HG03442 (cell line): Measurements from ENCODE around the gene ZNF385A.

ENCODE experiments used
- ATAC-seq: cut with Tn5 transposase; IDR thresholded peaks from one replicate; pipeline ENCODE4 v1.9.1; 2021; ENCODE audit warnings: mild to moderate bottlenecking, moderate library complexity; ENCODE audit not compliant: unreplicated experiment

ZNF385A gene, protein sequence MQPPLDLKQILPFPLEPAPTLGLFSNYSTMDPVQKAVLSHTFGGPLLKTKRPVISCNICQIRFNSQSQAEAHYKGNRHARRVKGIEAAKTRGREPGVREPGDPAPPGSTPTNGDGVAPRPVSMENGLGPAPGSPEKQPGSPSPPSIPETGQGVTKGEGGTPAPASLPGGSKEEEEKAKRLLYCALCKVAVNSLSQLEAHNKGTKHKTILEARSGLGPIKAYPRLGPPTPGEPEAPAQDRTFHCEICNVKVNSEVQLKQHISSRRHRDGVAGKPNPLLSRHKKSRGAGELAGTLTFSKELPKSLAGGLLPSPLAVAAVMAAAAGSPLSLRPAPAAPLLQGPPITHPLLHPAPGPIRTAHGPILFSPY

DNA sequence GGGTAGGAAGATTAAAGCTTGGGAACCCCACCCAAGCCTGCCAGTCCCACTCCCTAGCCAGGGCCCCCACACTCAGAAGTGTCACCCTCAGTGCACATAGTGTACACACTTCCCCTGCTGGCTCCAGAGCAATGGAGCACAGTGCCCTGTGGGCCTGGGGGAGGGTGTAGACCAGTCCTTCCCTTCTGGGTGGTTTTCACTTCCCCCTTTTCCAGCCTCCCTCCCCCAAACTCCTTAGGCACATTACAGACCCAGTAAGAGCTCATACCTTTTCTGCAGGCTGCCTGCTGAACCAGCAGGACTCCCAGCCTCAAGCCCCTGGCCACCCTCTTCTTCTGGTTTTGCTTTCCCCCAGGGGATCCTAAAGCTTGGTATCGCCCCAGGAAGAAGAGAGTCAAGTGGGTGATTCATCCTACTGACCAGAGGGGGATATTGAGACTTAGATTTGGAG, at the start of gene ZNF385A:
Gene ZNF385A (minus strand): TSS at position 143 of the 451 bp plus-strand sequence. CDS start 219 bp downstream, outside the sequence.
- ATAC-seq = peak; percentile 39

DNA sequence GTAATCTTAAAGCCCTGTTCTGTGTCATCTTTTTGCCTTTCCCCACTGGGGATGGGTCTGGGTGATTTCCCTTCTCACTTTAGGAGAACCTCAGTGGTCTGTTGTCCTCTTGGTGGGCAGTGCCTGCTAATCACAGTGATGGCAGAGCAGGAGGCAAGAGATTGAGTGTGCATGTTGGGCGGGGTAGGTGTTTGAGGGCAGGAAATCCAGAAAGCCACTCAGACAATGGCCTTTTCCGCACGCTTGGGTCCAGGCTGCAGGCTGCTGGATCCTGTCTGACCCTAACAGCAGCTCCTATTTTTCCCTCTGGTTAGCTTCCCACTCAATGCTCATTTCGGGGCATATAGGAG, 48.3 kb upstream of the ZNF385A start:
- no peak for ATAC-seq

GRCh38 chr12:54431911-54432814, 47.6 kb upstream of the ZNF385A start:
- ATAC-seq = no peak

DNA sequence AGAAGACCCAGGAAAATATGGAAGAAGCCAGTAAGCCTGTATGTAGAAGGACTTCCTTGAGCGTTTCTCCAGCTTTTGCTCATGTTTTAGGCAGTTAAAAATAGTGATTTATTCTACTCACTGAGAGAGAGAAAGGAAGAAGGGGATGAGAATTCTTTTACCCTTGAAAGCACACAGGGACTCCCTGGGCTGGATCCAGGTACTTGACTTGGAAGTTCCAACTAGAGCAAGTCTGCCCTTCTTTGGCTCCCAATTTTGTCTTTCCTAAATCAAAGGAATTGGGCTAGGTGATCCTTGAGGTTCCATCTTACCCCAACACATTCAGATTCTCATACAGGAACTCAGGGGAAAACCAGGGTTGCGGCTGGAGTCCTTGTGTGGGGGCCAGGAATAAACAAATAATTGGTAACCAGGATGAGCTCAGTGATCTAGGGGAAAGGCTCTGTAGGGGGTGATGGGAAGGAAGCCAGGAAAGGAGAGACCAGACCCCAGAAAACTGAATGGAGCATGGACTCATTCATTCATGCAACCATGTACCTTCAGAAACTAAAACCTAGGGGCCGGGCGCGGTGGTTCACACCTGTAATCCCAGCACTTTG, 46.0 kb upstream of the ZNF385A start:
- no peak for ATAC-seq

DNA sequence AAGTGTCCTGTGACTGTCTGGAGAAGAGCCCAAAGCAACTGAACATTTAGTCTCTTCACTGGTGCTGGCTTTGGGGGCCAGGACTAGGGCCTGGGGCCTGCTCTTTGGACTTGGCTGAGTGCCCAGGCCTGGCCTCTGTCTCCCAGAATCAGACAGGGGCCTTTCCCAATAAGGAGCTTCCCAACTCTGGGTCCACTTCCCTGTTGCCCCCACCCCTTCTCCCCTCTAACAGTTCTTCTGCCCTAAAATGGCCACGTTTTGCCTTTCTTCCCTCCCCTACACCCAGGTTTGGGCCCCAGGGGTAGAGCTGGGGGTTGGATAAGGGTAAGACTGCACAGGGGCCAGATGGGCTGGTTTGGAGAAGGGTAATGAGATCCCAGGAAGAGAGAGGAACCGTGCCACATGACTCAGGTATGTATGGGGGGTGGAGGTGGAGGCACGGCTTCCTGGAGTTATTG, 44.5 kb upstream of the ZNF385A start:
- ATAC-seq = no peak

DNA sequence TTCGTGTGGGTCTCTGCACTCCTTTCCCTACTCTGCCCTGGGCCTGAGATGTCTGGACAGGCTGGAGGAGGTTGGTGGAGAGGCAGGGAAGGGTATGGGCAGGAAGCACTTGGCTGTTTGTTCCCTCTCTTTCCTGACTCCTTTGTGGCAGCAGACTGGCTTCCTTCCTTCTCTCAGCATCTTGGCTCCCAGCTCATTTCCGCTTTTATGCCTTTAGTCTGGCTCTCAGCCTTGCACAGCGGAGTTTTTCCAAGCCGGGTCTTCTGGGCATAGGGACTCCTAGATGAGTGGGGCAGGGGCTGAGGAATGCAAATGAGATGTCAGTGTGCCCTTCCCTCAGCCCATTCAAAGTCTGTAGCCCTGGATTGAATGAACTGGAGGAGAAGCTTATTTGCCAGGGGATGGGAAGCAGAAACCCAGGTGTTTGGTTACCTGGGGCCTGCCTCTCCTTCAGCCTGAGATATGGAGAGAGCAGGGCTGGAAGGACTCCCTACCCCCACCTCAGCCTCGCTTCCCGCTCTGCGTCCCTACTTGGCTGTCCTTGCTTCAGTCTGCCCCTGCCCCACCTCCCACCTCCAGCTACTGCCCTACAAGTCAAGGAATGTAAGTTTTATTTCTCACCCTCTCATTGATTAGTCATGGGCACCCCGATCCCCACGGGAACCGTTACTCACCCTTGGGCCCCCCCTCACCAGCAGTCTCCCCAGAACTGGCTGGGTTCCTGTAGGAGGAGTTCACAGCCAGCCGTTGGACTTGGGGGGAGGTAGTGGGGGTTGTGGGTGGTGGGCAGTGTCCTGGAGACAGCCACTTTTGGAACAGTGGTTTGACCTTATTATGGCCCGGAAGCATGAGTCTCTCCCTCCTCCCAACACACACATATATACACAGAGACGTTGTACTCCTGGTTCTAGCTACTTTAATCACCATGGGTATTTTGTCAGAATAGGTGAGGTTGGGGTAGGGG, 43.8 kb upstream of the ZNF385A start:
- no peak for ATAC-seq

DNA sequence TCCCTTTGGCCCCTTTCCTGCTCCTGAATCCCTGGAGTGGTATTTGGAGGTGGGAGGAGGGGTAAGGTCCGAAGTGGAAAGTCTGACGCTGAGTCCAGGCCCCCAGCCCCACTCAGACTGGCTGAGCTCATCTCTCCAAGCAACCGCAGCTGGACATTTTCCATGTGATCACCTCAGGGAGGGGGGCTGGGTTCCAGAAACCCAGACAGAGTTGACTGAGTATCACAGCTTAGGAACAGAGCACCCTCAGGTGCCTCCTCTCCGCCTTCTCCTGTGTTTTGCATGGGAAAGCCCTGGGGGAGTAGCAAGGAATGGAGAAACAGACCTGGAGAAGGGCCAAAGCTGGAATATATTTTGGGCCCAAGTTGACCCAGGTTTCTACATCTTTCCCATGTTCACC, 42.6 kb upstream of the ZNF385A start:
- ATAC-seq = no peak

DNA sequence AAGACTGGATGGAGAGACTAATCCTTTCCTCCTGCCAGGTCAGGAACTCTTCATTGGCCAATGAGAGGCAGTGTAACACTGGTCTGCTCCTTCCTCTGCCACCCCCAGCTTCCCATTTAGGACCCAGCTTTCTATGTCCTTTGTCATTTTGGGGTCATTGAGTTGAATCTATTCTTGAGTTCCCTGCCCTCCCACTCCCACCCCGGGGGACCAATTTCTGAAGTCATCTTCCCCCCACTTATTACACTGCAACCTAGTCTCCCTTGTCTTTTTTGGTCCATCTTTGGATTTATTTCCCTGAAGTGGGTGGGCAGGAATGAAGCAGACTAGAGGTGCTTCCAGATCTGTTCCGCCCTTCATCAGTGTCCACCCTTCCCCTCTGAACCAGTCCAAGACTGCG, 42.2 kb upstream of the ZNF385A start:
- no peak for ATAC-seq

GRCh38 chr12:54425702-54426101, 41.2 kb upstream of the ZNF385A start:
- ATAC-seq = no peak

- ATAC-seq = no peak
Observed at GRCh38 chr12:54424224-54424623, 39.7 kb upstream of the ZNF385A start.

DNA sequence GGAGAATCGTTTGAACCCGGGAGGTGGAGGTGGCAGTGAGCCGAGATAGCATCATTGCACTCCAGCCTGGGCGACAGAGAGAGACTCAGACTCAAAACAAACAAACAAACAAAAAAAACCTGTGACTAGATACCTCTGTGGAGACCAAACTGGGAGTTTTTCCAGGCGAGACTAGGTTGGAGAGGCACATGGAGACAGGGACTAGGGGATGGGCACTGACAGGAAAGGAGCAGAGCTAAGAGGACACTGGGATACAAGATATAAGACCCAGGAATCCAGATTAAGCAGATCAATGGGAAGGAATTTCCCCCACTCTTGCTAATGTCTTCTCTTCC, 39.2 kb upstream of the ZNF385A start:
- ATAC-seq = no peak

DNA sequence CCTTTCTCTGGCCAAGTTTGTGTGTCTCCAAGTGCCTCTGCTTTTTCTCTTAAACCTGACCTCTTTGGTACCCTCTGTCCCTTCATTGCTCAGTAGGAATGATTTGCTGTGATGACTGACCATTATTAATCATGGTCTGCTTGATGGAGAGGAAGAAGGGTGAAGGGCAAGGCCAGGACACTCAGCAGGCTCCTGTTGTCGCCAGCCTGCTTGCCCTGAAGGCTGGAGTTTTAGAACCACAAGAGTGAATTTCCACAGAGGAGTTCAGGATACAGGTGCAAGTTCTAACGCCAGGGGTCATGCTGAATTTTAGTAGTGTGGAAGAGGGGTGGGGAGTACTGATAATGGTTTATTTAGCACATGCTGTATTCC, 37.3 kb upstream of the ZNF385A start:
- no peak for ATAC-seq

GRCh38 chr12:54421175-54421878, 36.8 kb upstream of the ZNF385A start:
- ATAC-seq = no peak

DNA sequence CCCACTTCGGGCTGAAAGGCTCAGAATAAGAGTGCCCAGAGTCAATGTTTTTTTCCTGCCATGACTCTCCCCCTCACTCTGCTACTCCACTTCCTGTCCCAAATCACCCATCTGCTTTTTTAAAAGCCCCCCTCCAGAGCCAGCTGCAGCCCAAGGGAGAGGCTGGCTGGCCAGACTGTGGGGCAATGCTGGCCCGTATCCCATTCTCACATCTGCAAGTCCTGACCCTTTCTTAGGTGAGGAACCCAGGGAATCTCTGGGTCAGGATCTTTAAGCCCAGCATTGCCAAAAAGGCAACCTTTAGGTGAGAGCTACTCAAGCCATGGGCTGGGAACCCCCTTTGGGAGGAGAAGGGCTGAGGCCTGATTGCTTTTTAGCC, 36.2 kb upstream of the ZNF385A start:
- no peak for ATAC-seq

GRCh38 chr12:54419088-54419887, 34.8 kb upstream of the ZNF385A start, which contains the start of gene ITGA5:
ITGA5 (minus strand) TSS chr12:54419266; CDS start chr12:54419198, 68 bp downstream.
- no peak for ATAC-seq

- no peak for ATAC-seq
Observed at GRCh38 chr12:54418441-54419087, 34.0 kb upstream of the ZNF385A start.

DNA sequence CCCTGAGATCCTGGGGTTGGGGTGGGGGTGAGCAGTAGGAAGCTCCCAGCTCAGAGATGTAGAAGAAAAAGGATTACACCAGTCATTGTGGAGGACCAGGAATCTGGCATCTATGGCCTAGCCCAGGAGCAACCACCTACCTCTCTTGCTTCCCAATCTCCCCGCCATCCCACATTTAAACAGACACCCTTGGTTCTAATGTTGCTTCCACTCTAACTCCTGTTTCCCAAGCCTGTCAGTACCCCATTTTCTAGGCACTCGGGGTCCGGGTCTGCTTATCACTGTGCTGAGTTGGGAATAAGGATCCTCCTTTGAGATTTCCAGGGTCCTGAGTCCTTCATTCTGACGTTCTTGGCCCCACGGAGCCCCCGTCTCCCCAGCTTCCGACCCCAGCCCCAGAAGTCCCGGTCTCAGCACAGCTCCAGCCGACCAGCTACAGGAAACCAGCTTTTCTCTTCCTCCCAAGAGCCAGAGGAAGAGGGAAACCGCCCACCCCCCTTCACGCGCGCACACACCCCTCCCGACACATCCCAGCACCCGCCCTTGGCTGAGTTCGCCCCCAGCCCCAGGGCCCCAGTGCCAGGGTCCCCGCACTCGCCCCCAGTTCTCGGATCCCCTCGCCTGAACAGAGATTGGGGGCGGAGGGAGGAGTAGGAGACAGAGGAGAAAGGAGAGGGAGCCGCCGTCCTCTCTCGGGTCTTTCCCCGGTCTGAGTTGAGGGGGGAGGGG, 33.3 kb upstream of the ZNF385A start:
- no peak for ATAC-seq
